ENCODE results near the gene LPAR5. TPM values are rescaled to one million over a fixed set of nuclear protein-coding genes. Genes with fewer than 3 reads are reported as not detected.
A peak's percentile ranks its signal among the peaks of the same experiment; 100 is the strongest.

The LPAR5 gene
- total RNA-seq, 1 donor from 2014 or later = 0.73 TPM

DNA sequence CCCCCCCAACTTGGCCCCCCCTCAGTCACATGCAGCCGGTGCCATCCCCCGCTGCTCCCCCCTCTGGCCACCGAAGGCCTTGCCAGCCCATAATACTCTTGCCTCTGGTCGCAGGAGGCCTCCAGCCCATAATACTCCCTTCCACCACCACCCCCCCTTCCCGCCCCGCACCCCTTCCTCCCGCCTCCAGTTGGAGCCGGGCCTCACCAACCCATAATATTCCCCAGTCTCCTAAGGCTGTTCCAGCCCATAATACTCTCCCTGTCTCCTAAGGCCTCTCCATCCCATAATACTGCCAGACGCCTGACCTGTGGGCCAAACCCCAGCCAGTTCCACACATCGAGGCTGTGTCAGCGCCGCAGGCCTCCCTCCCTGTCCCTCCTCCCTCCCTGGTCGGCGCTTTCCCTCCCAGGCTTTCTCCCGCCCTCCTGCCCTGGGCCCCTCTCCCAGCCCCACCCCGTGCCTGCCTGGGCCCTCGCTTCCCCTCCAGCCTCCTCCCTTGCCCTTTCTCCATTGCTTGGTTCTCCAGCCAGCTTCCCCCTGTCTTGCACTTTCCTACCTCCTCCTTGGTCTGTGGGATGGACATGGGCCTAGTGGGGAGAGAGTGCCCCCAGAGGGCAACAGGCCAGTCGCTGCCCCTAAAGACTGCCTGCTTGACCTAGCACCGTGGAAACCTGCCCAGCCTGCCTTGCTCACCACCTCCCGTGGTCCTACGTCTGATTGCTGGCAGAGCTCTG, 21.8 kb downstream of the LPAR5 start:
- Histone ChIP-seq H4K20me1 (ENCODE audit: insufficient read depth, low read length) (no peaks in the 10 kb centered on the region), H3K4me2 (ENCODE audit: low read length) (peak overlapping the region; percentile 69), H3K79me2 (ENCODE audit: insufficient read depth, low read length) (no peaks in the 10 kb centered on the region), H2AFZ (ENCODE audit: low read depth, low read length) (peak overlapping the region; percentile 89), H3K4me1 (ENCODE audit: insufficient read depth, low read length) (peaks cover 21% of the 10 kb centered on the region), H3K36me3 (ENCODE audit: insufficient read depth, low read length) (no peaks in the 10 kb centered on the region), H3K9ac (ENCODE audit: low read length) (peak overlapping the region; percentile 67), H3K27me3 (ENCODE audit: insufficient read depth, low read length) (no peaks in the 10 kb centered on the region), H3K27ac (ENCODE audit: low read depth, low read length) (peak overlapping the region; percentile 55), H3K9me3 (ENCODE audit: insufficient read depth, low read depth, low read length) (no peaks in the 10 kb centered on the region), H3K4me3 (ENCODE audit: insufficient read depth, low read depth, low read length) (no peak overlapping the region)
- DNase-seq (ENCODE audit: low read depth) = peak; percentile 94
- H3K4me1 Mint-ChIP-seq (ENCODE audit: low read depth, unreplicated experiment) = peaks cover 23% of the 10 kb centered on the region
- no peaks in the 10 kb centered on the region for H3K9me3 Mint-ChIP-seq (ENCODE audit: unreplicated experiment)
- no peak for FAIRE-seq
- peak overlapping the region; percentile 79 for H3K27ac Mint-ChIP-seq (ENCODE audit: unreplicated experiment)
- H3K36me3 Mint-ChIP-seq (ENCODE audit: low read depth, unreplicated experiment) = no peaks in the 10 kb centered on the region
- H3K4me3 Mint-ChIP-seq (ENCODE audit: unreplicated experiment) = peak overlapping the region; percentile 58
- TF ChIP-seq, protein P1, sequence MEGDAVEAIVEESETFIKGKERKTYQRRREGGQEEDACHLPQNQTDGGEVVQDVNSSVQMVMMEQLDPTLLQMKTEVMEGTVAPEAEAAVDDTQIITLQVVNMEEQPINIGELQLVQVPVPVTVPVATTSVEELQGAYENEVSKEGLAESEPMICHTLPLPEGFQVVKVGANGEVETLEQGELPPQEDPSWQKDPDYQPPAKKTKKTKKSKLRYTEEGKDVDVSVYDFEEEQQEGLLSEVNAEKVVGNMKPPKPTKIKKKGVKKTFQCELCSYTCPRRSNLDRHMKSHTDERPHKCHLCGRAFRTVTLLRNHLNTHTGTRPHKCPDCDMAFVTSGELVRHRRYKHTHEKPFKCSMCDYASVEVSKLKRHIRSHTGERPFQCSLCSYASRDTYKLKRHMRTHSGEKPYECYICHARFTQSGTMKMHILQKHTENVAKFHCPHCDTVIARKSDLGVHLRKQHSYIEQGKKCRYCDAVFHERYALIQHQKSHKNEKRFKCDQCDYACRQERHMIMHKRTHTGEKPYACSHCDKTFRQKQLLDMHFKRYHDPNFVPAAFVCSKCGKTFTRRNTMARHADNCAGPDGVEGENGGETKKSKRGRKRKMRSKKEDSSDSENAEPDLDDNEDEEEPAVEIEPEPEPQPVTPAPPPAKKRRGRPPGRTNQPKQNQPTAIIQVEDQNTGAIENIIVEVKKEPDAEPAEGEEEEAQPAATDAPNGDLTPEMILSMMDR (IDR thresholded peaks at IDR 0.05; ENCODE audit: insufficient read depth, low read depth, low read length) = no peak
- no peak for TF ChIP-seq EZH2 (IDR thresholded peaks at IDR 0.05; ENCODE audit: insufficient read depth, low read length)
- H3K27me3 Mint-ChIP-seq (ENCODE audit: low read depth, unreplicated experiment) = peaks cover under 1% of the 10 kb centered on the region

DNA sequence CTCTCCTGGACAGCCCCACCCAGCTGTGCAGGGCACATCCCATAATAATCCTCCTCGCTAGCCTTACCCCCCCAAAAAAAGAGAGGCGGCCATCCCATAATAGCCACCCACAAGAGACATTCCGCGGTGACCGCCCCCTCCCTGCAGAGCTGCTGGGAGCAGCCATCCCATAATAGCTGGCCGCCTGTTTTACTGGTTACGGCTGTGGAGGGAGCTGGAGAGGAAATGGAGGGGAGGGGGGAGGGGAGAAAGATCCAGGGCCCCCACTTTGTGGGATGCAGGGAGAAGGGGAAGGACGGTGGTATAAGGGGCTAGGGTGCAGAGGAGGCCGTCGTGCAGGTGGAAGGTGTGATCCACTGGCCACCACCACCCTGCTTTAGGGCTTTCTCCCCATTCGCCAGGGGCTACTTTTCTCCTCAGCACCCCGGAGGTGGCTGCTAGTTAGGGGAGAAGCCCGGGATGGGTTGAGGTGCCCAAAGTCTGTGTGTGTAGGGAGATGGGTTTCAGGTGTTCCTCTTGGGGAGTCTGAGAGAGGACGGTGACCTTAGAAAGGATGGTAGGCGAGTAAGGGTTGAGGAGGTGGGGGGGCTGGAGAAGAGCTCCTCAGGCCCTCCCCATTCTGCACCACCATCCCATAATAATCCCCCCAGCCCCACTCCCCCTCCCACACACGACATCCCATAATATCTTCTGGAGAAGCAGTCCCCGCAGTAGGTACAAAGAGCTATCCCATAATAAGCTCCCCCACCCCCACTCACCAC, 22.6 kb downstream of the LPAR5 start:
- H3K9me3 Mint-ChIP-seq (ENCODE audit: unreplicated experiment) = no peaks in the 10 kb centered on the region
- H3K27me3 Mint-ChIP-seq (ENCODE audit: low read depth, unreplicated experiment) = no peaks in the 10 kb centered on the region
- Histone ChIP-seq H3K4me1 (ENCODE audit: insufficient read depth, low read length) (peaks cover 21% of the 10 kb centered on the region), H2AFZ (ENCODE audit: low read depth, low read length) (peak overlapping the region; percentile 79), H3K9ac (ENCODE audit: low read length) (peak overlapping the region; percentile 73), H4K20me1 (ENCODE audit: insufficient read depth, low read length) (no peaks in the 10 kb centered on the region), H3K9me3 (ENCODE audit: insufficient read depth, low read depth, low read length) (no peaks in the 10 kb centered on the region), H3K36me3 (ENCODE audit: insufficient read depth, low read length) (no peaks in the 10 kb centered on the region), H3K4me3 (ENCODE audit: insufficient read depth, low read depth, low read length) (peak overlapping the region; percentile 38), H3K27me3 (ENCODE audit: insufficient read depth, low read length) (no peaks in the 10 kb centered on the region), H3K4me2 (ENCODE audit: low read length) (peak overlapping the region; percentile 86), H3K79me2 (ENCODE audit: insufficient read depth, low read length) (no peaks in the 10 kb centered on the region), H3K27ac (ENCODE audit: low read depth, low read length) (peak overlapping the region; percentile 79)
- peak; percentile 74 for DNase-seq (ENCODE audit: low read depth)
- H3K4me3 Mint-ChIP-seq (ENCODE audit: unreplicated experiment) = no peak overlapping the region
- no peak for FAIRE-seq
- no peaks in the 10 kb centered on the region for H3K36me3 Mint-ChIP-seq (ENCODE audit: low read depth, unreplicated experiment)
- no peak for TF ChIP-seq EZH2 (IDR thresholded peaks at IDR 0.05; ENCODE audit: insufficient read depth, low read length)
- TF ChIP-seq, protein P1 (IDR thresholded peaks at IDR 0.05; ENCODE audit: insufficient read depth, low read depth, low read length) = no peak
- peak overlapping the region; percentile 53 for H3K27ac Mint-ChIP-seq (ENCODE audit: unreplicated experiment)
- peaks cover 23% of the 10 kb centered on the region for H3K4me1 Mint-ChIP-seq (ENCODE audit: low read depth, unreplicated experiment)
